Eye (tissue), 1 donor: ENCODE results near the gene PHF21B.
"Not testable (repeated sequence)": the region's sequence is repeated elsewhere in the genome, so short reads cannot be mapped to it uniquely, and the experiment has no call there.

Experiments used
- DNase-seq: peaks from one replicate; pipeline ENCODE4 v3.0.0-alpha.2; 2015

Gene PHF21B

DNA sequence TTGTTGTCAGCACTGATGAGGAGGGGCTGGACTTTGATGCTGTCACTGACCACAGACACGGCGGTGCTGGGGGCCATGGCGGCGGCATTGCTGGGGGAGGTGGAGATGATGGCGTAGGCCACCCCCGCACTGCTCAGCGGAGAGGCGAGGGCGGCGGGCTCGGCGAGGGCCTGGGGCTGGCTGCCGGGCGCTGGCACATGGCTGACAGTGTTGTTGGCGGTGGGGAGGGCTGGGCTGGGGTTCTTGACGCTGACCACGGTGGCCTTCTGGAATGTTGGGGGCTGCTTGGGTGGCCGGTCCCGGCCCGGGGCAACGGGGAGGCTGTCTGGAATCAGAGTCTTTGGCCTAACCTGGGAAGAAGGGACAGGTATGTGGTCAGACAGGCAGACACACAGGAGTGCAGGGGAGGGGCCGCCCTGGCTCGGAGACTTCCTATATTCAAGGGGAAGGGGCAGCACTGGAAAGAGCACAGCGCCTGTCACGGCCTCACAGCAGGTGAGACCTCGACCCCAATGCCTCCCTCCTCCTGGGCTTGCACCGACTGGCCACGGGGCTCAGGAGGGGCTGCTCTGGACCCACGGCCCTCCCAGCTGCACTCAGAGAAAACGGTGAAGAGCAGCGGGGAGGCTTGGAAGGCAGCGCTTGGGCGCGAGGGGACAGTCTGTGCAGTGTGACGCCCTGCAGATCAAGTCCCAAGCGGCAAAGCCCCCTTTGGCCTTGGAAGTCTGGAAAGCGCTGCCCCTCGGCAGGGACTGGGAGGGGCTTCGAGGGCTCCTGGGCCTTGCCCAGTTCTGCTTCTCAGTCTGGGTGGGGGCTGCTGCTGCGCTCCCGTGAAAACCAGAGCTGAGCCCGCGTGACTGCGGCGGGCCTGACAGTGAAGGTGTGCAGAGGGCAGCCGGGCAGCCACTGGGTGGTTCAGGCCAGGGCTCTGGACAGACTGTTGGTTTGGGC, 93.2 kb downstream of the PHF21B start:
- DNase-seq, result no peak

DNA sequence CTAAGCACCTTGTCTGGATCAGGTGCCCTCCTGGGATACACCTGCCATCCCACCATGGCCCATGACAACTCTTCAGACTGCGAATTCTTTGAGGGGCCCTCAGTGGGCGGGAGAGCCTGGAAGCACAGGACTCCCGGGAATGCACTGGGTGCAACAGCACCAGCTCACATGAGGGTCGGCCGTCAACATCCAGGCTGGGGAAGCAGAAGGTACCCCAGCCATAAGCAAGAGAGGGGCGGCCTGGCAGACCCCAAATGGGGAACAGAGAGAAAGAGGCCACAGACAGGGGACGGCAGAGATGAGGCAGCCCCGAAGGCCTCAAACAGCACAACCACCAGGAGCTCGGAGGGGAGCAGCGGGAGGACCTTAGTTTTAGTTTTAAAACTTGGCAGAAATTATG, 94.4 kb downstream of the PHF21B start:
- no peak for DNase-seq

DNA sequence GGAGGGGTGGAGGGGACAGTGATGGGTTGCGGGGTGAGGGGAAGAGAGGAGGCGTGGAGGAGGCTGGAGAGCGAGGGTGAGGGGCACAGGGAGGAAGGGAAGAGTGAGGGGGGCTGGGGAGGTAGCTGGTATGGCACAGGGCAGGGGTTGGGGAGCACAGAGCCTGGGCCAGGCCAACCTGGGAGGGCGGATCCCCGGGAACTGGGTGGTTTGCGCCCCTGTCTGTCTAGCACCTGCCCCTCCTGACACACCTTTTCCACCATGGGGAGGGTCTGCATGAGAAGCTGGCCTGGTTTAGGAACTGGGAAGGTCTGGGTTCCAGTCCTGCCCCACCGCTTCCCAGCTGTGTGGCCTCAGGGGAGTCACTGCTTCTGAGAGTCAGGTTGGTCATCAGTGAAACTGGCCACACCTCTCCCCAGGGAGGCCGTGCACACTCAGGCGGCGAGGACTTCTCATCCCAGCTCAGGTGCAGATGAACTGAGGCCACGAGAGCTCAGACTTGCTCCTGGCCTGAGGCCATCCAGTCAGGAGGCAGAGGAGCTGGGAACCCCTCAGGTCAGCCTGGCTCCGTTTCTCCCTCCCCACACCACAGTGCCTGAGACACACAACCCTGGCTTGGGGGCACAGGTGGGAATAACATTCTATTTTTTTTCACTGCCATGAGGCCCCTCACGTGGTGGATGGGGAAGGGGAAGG, 95.6 kb downstream of the PHF21B start:
- DNase-seq, result no peak

DNA sequence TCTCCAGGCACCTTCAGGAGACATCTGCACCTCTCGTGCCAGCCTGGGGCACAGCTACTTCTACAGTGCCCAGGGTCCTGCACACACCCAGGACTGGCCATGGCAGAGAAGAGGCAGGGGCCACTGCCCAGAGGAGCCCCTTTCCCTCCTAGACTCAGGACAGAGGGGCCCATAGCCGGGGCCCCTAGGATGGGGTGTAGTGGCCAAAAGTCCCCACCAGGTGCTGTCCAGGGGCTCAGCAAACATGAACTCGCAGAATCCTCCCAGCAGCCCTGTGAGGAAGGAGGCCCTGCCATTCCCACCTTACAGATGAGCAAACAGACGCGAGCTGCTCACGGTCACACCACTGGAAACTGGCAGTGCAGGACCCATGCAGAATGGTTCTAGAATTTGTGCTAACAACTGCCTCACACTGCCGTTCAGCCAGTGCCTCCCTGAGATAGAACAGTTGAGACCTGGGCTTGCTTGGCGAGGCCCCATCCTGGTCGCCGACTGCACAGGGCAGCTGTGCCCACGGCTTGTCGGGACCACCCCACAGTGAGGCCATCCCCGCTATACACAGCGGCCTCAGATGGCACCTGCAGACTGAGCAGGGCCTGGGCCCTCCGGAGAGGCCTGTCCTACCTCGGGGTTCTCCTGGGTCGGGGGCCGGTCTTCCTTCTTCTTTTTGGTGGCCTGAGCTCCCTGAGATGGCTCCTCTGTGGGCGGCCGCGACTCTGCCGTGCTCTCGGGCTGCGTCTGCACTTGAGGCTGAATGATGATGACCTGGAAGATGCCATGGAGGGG, 96.4 kb downstream of the PHF21B start:
- no peak for DNase-seq

DNA sequence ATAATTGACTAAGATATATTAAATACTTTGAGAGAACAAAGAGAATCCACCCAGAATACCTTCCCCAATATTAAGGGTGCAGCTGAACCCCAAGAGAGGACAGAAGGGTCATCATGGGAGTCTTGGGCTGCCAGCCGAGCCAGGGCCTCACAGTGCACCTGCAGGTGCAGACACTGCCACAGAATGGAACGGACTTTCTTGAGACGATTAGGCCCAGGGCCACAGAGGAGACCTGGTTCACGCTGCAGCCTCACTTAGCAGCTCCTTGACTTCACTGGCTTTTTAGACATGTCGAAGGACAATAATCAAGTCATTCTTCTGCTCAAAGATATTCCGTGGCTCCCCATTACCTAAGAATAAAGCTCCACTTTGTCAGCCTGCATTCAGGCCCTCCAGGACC, 100.6 kb downstream of the PHF21B start:
- DNase-seq, result no peak

DNA sequence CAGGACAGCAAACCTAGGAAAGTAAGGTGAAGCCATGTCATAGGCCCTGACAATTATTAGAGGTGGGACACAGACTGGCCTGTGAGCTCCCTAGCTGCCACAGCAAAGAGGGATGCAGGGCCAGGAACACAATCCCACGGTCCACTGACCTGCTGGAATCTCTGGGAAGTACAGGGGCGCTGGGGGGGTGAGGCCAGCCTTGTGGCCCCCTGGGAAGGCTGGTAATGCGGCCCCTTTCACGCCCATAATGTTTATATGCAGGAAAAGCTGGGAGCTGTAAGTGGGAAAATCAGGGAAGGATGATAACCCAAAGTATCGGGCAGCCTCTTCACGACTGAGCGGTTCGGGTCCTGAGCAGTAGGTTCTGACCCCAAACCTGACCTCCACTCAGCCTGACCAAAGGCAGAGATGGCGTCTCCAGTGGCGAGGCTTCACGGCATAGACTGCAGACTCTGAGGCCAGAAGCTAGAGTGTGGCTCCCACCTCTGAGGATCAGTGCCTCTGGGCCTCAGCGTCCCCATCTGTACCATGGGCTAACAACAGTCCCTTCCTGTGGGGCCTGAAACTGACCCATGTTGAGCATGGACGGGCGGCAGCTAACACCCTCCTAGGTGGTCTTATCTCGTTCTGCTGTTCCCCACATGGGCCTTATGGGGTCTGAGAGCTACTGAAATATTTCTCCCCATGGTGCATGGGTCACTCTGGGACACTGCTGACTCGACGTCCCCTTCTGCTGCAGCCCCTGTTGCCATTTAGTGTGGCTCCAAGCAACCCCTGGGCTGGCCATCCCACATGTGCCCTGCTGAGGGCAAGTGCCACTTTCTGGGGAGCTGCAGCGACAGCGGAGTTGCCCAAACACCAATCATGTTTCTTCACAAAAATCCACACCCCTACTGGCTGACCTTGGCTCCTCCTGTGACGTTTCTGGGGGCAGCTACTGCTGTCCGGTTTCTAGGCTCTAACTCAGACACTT, 101.8 kb downstream of the PHF21B start:
- no peak for DNase-seq

DNA sequence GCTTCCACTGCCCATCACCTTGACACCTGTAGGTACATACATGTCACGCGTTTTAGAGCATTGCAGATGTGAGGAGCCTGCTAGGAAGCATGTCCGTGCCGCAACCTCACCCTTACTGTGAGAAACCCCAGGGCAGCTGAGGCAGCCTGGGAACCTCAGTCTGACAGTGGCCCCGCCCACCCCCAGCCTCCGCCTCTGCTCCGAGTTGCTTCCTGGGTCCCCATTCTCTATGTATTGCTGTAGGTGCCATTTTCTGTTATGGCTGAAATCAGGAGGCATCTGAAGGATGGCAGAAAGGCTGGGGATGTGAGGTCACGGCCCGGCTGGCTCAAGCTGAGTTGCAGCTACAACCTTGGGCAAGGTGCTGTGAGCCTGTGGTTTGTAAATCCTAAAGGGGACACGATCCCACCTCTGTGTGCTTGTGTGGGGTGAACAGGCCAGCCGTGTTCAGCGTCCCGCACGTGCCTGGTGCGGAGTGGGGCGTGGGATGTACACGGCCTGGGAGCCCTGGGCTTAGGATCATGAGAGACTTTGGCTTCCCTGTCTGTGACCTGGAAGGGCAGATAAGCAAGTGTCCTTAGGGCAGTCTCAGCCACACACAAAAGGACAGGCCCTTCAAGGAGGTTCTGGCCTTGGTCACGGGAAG, 102.7 kb downstream of the PHF21B start:
- no peak for DNase-seq

DNA sequence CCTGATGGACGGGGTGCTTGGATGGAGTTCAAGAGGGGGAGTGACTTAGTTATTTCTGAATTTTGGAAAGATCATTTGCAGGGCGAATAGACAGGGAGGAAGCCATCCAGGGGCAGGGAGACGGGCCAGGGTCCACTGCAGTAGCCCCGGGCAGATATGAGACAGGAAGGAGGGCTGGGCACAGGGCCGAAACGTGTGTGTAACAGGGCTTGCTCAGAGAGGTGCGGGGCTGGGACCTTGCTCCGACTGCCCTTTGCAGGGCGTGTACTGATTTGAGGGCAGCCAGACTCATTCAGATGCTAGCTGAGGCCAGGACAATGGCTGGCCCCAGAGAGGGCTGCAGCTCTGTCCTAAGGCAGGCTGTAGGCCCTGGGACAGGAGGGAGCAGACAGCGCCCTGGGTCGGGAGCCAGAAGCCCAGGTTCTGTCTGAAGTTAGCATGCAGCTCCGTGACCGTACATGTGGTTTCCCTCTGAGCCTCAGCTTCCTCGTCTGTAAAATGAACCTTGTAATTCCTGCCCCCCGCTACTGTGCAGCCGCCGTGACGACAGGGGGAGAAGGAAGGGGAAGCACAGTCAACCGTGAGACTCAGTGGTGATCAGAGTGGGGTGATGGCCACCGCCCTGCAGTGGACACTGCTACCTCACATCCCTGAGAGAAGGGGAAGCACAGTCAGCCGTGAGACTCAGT, 103.4 kb downstream of the PHF21B start:
- no peak for DNase-seq

DNA sequence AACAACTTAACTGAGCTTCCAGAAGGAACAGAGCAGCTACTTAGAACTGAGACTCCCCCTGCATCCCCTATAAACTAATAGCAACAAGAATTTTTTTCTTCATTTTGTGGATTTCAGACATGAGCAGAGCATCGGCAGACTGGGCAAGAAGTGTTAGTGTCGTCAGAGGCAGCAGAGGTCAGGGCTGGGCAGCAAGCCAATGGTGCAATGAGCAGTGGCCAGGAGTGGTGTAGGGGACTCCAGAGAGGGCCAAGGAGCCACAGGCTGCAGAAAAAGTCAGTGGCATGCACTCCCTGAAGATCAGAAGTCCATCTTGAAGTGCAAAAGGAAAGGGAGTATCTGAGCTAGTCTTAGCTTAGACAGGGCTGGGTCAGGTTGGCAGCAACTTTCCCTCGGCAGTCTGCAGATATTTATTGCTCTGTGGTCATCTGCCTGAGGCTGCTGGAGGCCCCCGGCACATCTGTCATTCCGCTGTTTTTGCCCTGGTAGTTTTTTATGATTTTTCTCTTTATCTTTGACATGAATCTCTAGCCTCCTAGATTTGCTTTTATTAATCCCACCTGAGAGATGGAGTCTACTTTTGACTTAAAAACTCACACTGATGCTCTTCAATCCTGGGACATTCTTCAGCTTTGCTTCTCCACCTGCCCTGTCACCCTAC, 105.2 kb downstream of the PHF21B start:
- not testable (repeated sequence) for DNase-seq

DNA sequence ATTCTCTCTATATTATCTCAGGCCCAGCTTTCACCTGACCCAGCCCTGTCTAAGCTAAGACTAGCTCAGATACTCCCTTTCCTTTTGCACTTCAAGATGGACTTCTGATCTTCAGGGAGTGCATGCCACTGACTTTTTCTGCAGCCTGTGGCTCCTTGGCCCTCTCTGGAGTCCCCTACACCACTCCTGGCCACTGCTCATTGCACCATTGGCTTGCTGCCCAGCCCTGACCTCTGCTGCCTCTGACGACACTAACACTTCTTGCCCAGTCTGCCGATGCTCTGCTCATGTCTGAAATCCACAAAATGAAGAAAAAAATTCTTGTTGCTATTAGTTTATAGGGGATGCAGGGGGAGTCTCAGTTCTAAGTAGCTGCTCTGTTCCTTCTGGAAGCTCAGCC, 106.6 kb downstream of the PHF21B start:
- not testable (repeated sequence) for DNase-seq

DNA sequence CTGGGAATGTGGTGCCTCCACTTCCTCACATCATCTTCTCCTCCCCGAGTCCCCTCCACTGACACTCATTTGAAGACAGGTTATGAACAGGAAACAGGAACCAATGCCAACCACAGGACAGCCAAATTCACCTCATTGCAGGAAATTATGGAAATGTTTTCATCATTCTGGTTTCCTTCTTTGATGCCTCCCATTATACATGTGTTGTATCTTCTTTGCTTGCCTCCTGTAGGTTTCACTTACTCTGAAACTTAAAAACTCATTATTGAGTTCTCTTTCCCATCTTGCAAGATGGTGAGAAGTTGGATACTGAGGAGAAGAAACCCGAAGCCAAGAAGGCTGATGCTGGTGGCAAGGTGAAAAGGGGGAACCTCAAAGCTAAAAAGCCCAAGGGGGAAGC, 108.5 kb downstream of the PHF21B start:
- DNase-seq, result peak; percentile 38

DNA sequence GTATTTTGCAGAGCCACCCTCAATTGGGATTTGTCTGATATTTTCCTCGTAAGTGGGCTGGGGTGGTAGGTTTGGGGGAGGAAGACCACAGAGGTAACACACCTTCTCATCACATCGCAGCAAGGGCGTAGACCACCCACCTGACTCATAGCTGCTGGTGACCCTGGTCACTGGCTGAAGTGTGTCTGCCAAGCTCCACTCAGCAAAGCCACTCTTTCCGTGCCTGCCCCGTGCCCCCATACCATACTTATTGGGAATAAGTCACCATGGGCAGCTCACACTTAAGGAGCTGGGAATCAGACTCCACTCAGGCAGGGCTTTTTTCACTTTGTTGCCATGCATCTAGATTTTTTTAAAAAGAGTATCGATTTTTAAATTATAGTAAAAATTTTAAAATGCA, 111.6 kb downstream of the PHF21B start:
- no peak for DNase-seq

DNA sequence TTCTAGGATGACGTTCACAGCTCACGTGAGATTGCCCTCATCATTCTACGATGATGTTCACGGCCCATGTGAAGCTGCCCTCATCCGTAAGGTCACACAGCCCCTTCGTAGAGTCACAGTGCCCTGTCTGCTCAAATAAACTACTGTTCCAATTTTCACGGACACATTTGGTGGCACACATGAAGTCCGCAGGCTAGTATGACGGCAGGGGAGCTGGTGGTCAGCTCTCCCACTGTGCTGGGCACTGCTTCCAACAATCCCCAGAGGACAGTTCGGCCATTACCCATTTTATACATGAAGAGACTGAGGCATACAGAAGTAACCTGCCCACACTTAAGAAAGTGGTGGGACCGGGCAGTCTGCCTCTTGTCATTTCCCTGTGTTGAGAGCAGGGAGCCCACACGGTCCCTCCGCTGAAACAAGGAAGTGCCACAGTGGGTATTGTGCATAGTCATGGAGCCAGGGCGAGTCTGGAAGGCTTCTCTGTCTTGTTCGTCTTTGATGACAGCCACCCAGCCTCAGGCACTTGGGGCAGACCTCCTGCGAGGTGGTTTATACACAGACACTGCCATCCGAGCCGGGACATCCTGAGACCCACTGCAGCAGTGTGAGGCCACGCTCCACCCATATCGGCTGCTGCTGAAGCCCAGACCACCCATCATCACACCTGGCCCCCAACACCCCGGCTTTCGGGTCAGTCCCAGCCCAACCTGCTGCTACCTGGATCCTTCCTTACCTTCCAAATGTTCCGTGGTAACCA, 114.3 kb downstream of the PHF21B start:
- no peak for DNase-seq

DNA sequence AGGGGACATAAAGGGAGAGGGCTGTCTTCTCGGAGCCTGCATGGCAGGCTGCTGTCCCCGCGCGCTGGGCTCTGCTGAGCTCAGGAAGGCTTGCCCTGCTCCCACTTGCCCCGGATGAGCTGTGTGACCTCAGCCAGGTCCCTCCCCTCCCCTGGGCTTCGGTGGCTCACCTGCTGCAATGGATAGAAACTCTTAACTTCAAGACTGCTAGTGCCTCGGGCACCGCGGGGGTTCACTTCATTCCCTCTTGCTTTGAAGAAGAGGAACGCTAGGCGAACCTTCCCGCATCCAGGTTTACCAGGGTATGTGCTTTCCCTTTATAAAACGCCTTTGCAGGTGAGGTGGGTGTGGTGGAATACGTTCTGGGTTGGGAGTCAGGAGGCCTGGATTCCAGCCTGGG, 115.0 kb downstream of the PHF21B start:
- no peak for DNase-seq

DNA sequence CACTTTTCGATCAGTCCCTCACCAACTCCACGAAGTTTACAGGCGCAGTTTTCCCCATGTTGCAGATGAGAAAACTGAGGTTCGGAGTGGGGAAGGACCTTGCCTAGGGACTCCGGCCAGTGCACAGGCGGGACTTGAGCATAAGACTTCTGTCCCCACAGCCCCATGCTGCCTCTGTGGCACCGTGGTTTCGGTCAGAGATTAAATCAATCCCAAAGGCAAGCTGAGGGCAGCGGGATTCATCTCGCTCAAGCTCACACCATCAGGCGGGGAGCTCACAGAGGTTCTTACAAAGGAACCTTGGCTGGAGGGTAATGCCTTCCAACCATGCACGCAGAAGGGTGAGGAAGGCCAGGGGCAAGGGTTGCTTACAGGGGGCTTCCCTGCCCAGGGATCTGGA, 115.5 kb downstream of the PHF21B start:
- DNase-seq, result no peak

DNA sequence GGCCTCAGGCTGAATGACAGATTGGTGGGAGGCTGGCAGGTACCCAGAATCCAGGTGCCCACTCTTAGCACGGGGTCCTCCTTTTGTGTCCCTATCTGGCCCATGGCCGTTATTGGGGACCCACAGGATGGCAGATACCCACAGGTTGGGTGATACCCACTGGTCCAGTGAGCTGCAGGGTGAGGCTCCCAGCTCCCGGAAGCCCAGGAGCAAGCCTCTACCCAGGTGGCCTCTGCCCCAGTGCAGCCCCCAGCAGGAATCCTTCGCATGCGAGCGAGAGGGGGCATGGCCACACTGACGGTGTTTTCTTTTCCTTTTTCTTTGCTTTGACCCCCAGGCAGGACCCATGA, 116.1 kb downstream of the PHF21B start:
- DNase-seq, result no peak

DNA sequence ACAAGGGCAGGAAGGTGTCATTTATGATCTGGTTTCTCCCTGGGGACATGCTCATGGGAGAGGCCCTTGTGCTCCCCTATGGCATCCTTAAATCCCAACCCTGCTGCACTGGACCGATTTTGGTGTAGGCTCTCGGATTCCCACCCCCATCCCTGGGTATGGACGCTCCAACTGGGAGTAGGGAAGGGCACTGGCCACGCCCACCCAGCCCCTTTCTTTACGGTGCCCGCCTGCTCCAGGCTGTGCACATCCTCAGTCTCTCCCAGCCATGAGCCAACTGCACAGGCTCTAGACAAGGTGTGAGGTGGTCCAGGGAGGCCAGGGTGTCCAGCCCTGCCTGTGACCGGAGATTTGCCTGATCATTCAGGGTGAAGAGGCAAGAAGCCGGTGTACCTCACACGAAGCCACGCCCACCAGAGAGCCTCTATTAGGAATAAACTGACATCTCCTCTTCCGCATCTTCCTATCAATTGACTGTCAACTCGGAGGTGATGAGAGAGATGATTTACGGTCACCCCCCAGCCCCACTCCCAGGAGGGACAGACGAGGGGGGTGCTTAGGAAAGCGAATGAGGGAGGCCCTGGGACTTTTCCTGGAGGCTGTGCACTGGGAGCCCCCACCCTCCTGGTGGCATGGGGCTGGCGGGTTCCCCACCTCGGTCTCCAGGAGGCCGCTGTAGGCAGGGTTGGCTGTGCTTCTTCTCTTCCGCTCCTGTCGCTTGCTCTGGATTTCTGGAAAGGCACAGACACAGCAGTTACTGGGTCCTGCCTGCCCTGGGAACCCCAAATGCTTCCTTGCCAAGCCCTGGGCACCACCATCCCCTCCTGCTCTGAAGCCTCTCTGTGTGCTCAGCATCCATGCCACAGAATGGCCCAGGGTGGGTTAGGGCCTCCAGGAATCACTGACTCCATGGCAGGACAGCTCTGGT, 116.7 kb downstream of the PHF21B start:
- no peak for DNase-seq

DNA sequence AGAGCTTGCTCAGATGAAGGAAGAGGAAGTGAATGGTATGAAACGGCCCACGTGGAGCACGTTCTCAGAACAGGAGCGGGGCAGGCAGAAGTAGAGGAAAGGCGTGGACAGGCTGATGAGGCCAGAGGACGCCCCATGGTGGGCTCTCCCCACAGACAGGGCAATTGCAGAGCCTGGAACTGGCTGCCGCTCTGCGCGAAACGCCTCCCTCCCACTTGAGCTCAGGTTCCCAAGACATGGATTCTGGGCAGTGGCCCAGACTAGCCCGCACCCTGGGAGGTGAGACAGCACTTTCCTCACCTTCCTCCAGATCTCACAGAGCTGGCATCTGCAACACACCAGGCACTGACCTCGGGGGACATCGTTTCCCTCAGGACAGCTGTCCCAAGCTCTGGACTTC, 117.6 kb downstream of the PHF21B start:
- DNase-seq, result no peak

DNA sequence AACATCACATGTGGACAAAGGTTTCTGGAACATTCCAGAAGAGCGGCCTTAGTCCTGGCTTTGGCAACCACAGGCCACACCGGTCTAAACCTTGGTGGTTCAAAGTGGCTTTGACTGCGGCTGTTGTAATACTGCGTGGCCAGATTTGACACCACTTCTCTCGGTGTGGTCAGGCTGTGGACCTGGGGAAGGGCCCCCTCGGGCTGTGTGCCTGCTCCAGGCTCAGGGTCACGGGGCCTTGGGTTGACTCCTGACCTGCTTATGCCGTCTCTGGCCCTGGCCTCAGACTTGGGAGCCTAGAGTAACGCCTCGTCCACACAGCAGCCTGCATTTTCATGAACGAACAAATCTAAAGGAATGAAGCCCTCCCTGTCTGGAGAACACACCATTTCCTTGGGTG, 118.0 kb downstream of the PHF21B start:
- DNase-seq, result no peak
